Cardiac muscle cell (in vitro differentiated cells and primary cell): Measurements from ENCODE around the gene SUPT4H1. TPM values are rescaled to one million over a fixed set of nuclear protein-coding genes. Genes with fewer than 3 reads are reported as not detected.

Experiments
- DNase-seq, 2 donors: peaks; one replicate each; pipeline versions ENCODE4 v3.0.0 to v3.0.0-alpha.2; 2010 to 2017; ENCODE audit warnings: low read depth in 1 of 2, low spot score in 1 of 2
- H3K27ac ChIP-seq: fragments of 200-600 bp; sonication (generic); 2 replicates; pipeline ENCODE4 v1.5.1; 2016
- H3K27me3 ChIP-seq: fragments of 200-600 bp; sonication (generic); 2 replicates; pipeline ENCODE4 v1.6.0; 2016; ENCODE audit warnings: control low read depth
- H3K36me3 ChIP-seq: fragments of 200-600 bp; sonication (generic); 2 replicates; pipeline ENCODE4 v1.5.1; 2016; ENCODE audit warnings: control low read depth
- H3K4me1 ChIP-seq: fragments of 200-600 bp; sonication (generic); 2 replicates; pipeline ENCODE4 v1.8.1; 2017; ENCODE audit warnings: low read depth, mild to moderate bottlenecking, mixed run types
- H3K4me3 ChIP-seq: fragments of 200-600 bp; sonication (generic); 2 replicates; pipeline ENCODE4 v1.5.1; 2016; ENCODE audit warnings: mild to moderate bottlenecking
- H3K9me3 ChIP-seq: fragments of 200-600 bp; sonication (generic); 2 replicates; pipeline ENCODE4 v1.5.1; 2017; ENCODE audit warnings: low read depth, mild to moderate bottlenecking, control low read depth
- polyA plus RNA-seq: library from polyadenylated mRNA; unstranded; fragments of >200 nt; fragmentation: Nextera tagmentation; extraction: Ambion mirVana; gene quantifications from 2 replicates; pipeline ENCODE4 v1.2.1, GENCODE V29; 2016
- total RNA-seq: library from RNA; depleted of rRNA; stranded (reverse); fragments of >200 nt; gene quantifications from 2 replicates; pipeline ENCODE4 v1.2.3, GENCODE V29; 2016
- TF ChIP-seq, protein P1 (sequence below): IDR thresholded peaks from 2 replicates; pipeline ENCODE4 v1.5.1; 2012; ENCODE audit warnings: low read depth, mild to moderate bottlenecking, low read length

SUPT4H1 gene
- total and polyA plus RNA-seq, 2 experiments from 2014 or later = 97.9 to 152 TPM

DNA sequence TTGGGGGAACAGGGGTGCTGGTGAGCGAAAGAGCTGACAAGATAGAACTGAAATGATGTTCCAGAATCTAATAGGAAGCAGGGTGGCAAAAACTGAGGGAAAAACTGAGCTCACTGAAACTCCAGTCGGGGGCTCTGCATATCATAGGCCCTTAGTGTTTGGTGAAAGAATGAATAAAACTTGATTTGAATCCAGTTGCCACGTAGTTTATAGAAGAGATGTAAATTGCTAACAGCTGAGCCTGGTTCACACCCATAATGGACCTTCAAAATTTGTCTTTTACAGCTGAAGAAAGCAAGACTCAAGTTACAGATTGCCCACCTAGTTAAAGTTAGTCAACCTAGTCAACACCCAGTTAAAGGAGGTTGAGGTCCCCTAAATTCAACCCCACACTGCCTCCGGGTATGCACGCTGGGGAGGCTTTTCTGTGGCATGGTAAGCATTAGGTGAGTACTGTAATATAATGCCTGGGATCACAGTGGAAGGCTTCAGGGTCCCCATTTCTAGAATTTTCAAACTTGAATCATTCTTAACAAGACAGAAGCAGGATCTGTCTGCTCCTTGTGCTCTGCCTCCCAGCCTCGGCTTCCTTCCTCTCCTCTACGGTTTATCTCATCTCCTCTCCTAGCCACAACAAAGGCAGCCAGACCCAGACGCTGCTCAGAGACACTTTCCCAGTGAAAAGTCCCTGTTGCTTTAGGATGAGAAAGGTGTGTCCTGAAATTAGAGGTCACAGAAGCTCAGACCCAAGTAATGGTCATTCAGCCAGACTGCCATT lies 26.9 kb upstream of the SUPT4H1 start:
- Histone ChIP-seq H3K36me3 (no peaks in the 10 kb centered on the region), H3K27me3 (no peaks in the 10 kb centered on the region), H3K4me1 (no peaks in the 10 kb centered on the region), H3K27ac (no peak overlapping the region), H3K4me3 (no peak overlapping the region), H3K9me3 (no peaks in the 10 kb centered on the region)
- TF ChIP-seq, protein P1, sequence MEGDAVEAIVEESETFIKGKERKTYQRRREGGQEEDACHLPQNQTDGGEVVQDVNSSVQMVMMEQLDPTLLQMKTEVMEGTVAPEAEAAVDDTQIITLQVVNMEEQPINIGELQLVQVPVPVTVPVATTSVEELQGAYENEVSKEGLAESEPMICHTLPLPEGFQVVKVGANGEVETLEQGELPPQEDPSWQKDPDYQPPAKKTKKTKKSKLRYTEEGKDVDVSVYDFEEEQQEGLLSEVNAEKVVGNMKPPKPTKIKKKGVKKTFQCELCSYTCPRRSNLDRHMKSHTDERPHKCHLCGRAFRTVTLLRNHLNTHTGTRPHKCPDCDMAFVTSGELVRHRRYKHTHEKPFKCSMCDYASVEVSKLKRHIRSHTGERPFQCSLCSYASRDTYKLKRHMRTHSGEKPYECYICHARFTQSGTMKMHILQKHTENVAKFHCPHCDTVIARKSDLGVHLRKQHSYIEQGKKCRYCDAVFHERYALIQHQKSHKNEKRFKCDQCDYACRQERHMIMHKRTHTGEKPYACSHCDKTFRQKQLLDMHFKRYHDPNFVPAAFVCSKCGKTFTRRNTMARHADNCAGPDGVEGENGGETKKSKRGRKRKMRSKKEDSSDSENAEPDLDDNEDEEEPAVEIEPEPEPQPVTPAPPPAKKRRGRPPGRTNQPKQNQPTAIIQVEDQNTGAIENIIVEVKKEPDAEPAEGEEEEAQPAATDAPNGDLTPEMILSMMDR = no peak
- no peak for DNase-seq

DNA sequence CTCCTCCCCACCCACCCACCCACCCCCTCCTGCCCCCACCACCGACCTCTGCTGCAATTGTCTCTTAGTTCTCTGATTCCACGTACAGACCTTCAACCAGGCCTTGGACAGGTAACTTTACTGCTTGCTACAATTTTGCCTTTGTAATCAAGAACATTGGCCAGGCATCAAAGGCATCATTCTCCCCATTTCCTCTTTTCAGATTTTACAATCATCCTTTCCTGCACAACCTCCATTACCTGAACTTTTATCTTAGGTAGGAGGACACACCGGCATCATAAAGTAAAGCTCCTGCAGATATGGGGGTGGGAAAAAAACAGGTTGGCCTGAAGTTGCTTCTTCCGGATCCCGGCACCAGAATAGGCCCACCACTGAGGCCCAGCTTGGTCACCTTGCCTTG lies 25.7 kb upstream of the SUPT4H1 start:
- TF ChIP-seq, protein P1 = no peak
- Histone ChIP-seq H3K27me3 (no peaks in the 10 kb centered on the region), H3K4me1 (no peaks in the 10 kb centered on the region)

DNA sequence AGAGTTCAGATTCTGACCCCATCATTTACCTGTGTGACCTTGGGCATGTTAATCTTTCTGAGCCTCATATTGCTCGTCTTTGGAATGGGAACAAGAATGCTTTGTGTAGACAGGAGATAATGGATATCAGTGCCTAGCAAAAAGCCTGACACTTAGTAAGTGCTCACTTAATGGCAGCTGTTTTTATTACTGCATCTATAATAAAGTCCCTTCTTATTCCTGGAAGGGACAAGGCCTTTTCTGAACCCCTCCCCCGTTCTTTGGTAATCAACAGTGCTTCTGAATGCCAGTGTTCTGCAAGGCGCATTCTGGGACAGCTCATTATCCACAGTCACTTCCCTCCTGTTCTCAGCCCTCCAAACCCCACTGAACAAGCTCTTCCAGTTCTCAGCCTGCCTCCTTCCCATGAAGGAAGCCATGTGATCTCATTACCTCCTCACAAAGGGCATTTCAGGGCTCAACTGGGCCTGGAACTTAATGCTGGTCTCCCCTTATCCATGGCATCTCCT lies 25.1 kb upstream of the SUPT4H1 start:
- Histone ChIP-seq H3K36me3 (no peaks in the 10 kb centered on the region), H3K4me3 (no peak overlapping the region), H3K27ac (no peak overlapping the region), H3K9me3 (no peaks in the 10 kb centered on the region), H3K27me3 (no peaks in the 10 kb centered on the region), H3K4me1 (no peaks in the 10 kb centered on the region)
- TF ChIP-seq, protein P1 = no peak
- no peak for DNase-seq

More for the DNA sequence above, 25.7 kb upstream of the SUPT4H1 start:
- Histone ChIP-seq H3K9me3 (no peaks in the 10 kb centered on the region), H3K36me3 (no peaks in the 10 kb centered on the region), H3K27ac (no peak overlapping the region), H3K4me3 (no peak overlapping the region)
- DNase-seq = no peak

DNA sequence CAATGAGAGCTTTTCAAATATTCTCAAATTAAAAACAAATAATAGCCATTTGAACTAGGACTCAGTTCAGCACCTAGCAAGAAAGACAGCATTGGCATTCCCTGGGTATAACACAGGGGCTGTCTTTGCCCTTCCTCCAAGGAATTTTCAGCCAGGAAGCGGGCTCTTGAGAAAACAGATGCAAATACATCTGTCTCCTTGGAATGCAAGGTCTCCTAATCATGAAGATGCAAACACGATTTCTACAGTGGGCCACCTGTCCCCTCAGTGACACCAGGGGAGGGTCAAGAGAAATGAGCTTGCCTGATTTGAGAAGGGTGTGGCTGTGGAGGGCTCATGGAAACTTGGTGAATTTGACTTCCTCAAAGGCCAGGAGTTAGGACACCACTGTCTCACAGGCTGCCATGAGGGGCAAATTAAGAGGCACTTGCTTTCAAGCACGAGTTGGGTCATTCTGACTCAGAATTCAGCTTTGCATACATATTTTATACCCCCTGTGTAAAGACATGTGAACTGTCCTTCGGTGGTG lies 24.5 kb upstream of the SUPT4H1 start:
- no peak for DNase-seq
- Histone ChIP-seq H3K27me3 (no peaks in the 10 kb centered on the region), H3K4me3 (no peak overlapping the region), H3K36me3 (no peaks in the 10 kb centered on the region), H3K9me3 (no peaks in the 10 kb centered on the region), H3K27ac (no peak overlapping the region), H3K4me1 (no peaks in the 10 kb centered on the region)
- TF ChIP-seq, protein P1 = no peak

DNA sequence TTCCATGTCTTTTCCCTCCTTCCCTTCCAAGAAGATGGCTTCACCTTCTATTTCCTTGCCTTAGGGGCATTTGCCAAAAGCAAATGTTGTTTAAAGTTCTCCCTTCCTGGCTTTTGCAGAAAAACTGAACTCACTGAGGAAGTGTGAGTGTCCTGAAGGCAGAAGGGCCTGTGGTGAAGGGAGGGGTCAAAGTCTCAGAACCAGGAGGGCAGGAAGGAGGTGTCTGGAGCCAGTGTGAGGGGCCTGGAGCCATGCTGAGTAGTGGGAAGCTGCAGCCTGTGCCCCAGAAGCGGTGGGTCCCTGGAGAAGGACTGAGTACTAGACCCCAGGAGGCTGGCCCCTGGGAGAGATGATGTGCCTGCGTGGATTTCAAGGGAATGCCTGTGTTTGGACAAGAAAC lies 23.8 kb upstream of the SUPT4H1 start:
- no peak for DNase-seq
- H3K4me1 ChIP-seq = no peaks in the 10 kb centered on the region
- TF ChIP-seq, protein P1 = no peak

More for the DNA sequence above, 23.8 kb upstream of the SUPT4H1 start:
- H3K9me3 ChIP-seq = no peaks in the 10 kb centered on the region
- no peaks in the 10 kb centered on the region for H3K27me3 ChIP-seq
- no peaks in the 10 kb centered on the region for H3K36me3 ChIP-seq
- H3K27ac ChIP-seq = no peak overlapping the region
- no peak overlapping the region for H3K4me3 ChIP-seq
